NAMALWA (cell line): Measurements from ENCODE around the gene ZNF821.
"Not testable (repeated sequence)": the region's sequence is repeated elsewhere in the genome, so short reads cannot be mapped to it uniquely, and the experiment has no call there.

Experiments used
- DNase-seq: peaks from one replicate; pipeline ENCODE4 v3.0.0-alpha.2; 2015; ENCODE audit warnings: low spot score

Gene ZNF821

GRCh38 chr16:71883849-71884638, at the start of gene ZNF821:
Gene ZNF821 (minus strand): TSS chr16:71884182. CDS start chr16:71879946, 4,236 bp downstream.
- peak; percentile 90 for DNase-seq

GRCh38 chr16:71933017-71933416, 49.0 kb upstream of the ZNF821 start:
- no peak for DNase-seq

- no peak for DNase-seq
These were observed 47.6 kb upstream of the ZNF821 start for GRCh38 chr16:71931599-71931998.

- no peak for DNase-seq
These were observed 47.0 kb upstream of the ZNF821 start for GRCh38 chr16:71931001-71931400.

- no peak for DNase-seq
These were observed 46.1 kb upstream of the ZNF821 start for GRCh38 chr16:71930013-71930563.

GRCh38 chr16:71929048-71929447, 45.1 kb upstream of the ZNF821 start:
- DNase-seq = no peak

- no peak for DNase-seq
These were observed 43.8 kb upstream of the ZNF821 start for GRCh38 chr16:71927787-71928186.

GRCh38 chr16:71927383-71927782, 43.4 kb upstream of the ZNF821 start:
- no peak for DNase-seq

GRCh38 chr16:71924710-71925109, 40.7 kb upstream of the ZNF821 start:
- no peak for DNase-seq

GRCh38 chr16:71923941-71924690, 40.1 kb upstream of the ZNF821 start:
- no peak for DNase-seq

GRCh38 chr16:71920658-71921057, 36.7 kb upstream of the ZNF821 start:
- no peak for DNase-seq

GRCh38 chr16:71919035-71919434, 35.1 kb upstream of the ZNF821 start:
- no peak for DNase-seq

GRCh38 chr16:71917900-71918299, 33.9 kb upstream of the ZNF821 start:
- DNase-seq = no peak

GRCh38 chr16:71916397-71916920, 32.5 kb upstream of the ZNF821 start:
- DNase-seq = no peak

- no peak for DNase-seq
These were observed 31.4 kb upstream of the ZNF821 start for GRCh38 chr16:71915350-71915749.

- no peak for DNase-seq
These were observed 30.8 kb upstream of the ZNF821 start for GRCh38 chr16:71914802-71915201.

- no peak for DNase-seq
These were observed 28.7 kb upstream of the ZNF821 start for GRCh38 chr16:71912534-71913275.

GRCh38 chr16:71911121-71911520, 27.1 kb upstream of the ZNF821 start:
- DNase-seq = no peak

- not testable (repeated sequence) for DNase-seq
These were observed 21.8 kb upstream of the ZNF821 start for GRCh38 chr16:71905765-71906164.

GRCh38 chr16:71904239-71904638, 20.3 kb upstream of the ZNF821 start:
- DNase-seq = no peak

GRCh38 chr16:71903608-71904007, 19.6 kb upstream of the ZNF821 start:
- DNase-seq = no peak
